ENCODE results near the gene SUPT4H1. TPM values are rescaled to one million over a fixed set of nuclear protein-coding genes. Genes with fewer than 3 reads are reported as not detected.
A peak's percentile ranks its signal among the peaks of the same experiment; 100 is the strongest.

The SUPT4H1 gene
- total RNA-seq, 1 experiment from 2014 or later, result 50.2 TPM

DNA sequence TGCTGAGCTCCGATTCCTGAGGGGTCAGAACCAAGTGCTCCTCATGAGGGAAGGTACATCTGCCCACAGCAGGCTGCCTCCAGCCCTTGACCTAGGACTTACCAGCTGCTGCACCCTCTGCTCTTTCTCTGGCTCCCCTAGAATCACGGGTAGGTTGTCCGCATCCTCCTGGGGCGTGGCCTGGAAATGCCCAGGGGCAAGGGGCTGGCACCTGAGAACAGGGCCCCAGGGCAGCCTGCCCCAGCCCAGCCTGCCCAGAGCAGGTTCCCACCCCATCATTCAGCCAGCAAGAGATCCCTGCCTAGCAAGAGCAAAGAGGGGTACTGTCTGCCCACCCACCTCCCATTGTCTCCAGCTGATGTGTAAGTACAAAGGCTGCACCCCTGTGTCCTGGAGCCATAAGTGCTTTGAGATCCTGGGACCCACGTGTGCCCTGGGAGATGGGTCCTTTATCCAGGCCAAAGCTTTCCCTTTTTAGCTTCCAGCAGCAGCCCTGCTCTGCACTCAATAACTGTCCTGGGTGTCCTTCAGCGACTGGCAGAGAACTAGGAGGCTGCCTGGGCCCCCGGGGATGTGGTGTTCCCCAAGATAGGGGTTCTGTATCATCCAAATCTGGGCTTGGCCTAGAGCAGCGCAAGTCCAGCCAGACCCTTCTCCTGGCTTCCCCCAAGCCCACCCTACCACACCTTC lies 28.5 kb downstream of the SUPT4H1 start:
- Histone ChIP-seq H4K20me1 (ENCODE audit: insufficient read depth, low read depth, low read length) (no peaks in the 10 kb centered on the region), H3K4me2 (ENCODE audit: low read depth, low read length, poor library complexity, severe bottlenecking) (no peak overlapping the region), H3K36me3 (ENCODE audit: insufficient read depth, low read length) (peaks cover 3% of the 10 kb centered on the region; the same call in 1 of the 2 replicates), H3K79me2 (ENCODE audit: low read length) (no peaks in the 10 kb centered on the region), H3K27me3 (ENCODE audit: low read length) (no peaks in the 10 kb centered on the region), H3K9me2 (replicated peaks; ENCODE audit: insufficient read depth, low read length) (no peaks in the 10 kb centered on the region), H3K4me3 (ENCODE audit: low read length) (no peak overlapping the region), H3K4me1 (ENCODE audit: low read length) (peaks cover 26% of the 10 kb centered on the region), H3K27ac (ENCODE audit: low read length) (no peak overlapping the region), H3K9ac (ENCODE audit: low read length) (no peak overlapping the region), H2AFZ (ENCODE audit: low read length) (no peak overlapping the region), H3K9me3 (ENCODE audit: low read length) (no peaks in the 10 kb centered on the region)
- DNase-seq, result peak; percentile 41

DNA sequence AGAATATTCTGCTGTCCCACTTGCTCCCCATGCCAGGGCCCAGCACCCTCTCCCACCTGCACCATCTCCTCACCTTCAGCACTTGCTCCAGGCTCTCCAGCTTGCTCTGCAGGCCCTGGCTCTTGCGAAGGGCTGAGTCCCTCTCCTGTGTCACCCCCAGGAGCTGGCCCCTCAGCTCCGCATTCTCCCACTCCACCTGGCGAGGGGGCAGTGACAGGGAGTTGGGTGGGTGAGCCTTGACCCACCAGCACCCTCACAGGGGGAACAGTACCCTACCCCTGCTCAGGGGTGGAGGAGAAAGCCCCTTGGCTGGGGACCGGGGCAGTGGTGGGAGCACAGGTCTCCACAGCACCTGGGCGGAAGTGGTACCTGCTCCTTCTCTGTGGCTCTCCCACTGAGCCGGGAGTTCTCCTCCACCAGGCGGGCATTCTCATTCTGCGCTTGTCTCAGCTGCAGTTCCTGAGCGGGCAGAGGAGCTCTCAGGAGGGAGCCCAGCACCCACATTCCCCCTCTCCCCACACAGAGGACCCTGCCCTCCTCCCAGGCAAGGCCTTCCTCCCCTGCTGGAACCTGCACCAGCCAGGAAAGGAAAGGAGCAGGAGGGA lies 29.3 kb downstream of the SUPT4H1 start:
- no peak overlapping the region for H3K4me3 ChIP-seq (ENCODE audit: low read length)
- H4K20me1 ChIP-seq (ENCODE audit: insufficient read depth, low read depth, low read length), result no peaks in the 10 kb centered on the region
- H3K79me2 ChIP-seq (ENCODE audit: low read length), result no peaks in the 10 kb centered on the region
- H3K27me3 ChIP-seq (ENCODE audit: low read length), result no peaks in the 10 kb centered on the region
- H3K27ac ChIP-seq (ENCODE audit: low read length), result no peak overlapping the region
- no peak overlapping the region for H3K9ac ChIP-seq (ENCODE audit: low read length)
- H3K9me2 ChIP-seq (replicated peaks; ENCODE audit: insufficient read depth, low read length), result no peaks in the 10 kb centered on the region
- DNase-seq, result no peak
- H3K4me1 ChIP-seq (ENCODE audit: low read length), result peaks cover 20% of the 10 kb centered on the region
- no peaks in the 10 kb centered on the region for H3K9me3 ChIP-seq (ENCODE audit: low read length)
- no peak overlapping the region for H3K4me2 ChIP-seq (ENCODE audit: low read depth, low read length, poor library complexity, severe bottlenecking)
- H3K36me3 ChIP-seq (ENCODE audit: insufficient read depth, low read length), result peaks cover 3% of the 10 kb centered on the region; the same call in 1 of the 2 replicates
- H2AFZ ChIP-seq (ENCODE audit: low read length), result no peak overlapping the region

DNA sequence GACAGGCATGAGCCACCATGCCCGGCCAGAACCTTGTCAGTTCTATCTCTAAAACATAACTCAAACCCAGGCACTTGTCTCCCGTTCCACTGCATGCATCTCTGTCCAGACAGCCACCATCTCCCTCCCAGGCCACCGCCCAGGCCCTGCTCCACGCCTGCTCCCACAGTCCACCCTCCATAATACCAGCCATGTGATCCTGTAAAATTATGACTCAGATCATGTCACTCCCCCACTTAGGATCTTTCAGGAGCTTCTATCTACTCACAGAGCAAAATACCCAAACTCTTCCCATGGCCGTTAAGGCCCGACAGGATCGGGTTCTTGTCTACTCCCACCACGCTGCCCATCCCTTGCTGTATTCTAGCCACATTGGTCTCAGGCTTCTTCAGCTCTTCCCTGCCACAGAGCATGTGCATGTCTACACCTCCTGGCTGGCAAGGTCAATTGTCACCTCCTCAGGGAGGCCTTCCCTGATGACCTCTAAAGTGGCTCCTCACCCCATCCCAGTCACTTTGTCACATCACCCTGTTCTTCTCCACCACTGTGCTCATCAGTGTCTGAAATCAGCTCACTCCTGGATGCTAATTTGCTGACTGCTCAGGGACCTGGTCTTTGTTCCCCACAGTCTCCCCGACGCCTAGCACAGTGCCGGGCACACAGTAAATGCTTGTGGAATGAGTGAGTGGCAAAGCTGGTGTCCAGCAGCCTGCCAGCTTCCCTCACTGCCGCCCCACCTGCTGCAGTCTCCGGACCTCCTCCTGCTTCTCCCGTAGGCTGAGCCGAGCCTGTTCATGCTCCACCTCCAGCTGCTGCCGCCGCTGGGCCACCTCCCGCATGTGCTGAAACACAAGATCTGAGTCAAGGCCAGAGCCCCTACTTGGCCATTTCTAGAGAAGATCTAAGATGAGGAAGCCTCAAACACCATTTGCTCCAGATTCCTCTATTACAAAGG lies 30.2 kb downstream of the SUPT4H1 start:
- H3K27me3 ChIP-seq (ENCODE audit: low read length), result no peaks in the 10 kb centered on the region
- H3K27ac ChIP-seq (ENCODE audit: low read length), result no peak overlapping the region
- H3K9me2 ChIP-seq (replicated peaks; ENCODE audit: insufficient read depth, low read length), result no peaks in the 10 kb centered on the region
- no peak overlapping the region for H2AFZ ChIP-seq (ENCODE audit: low read length)
- no peak overlapping the region for H3K9ac ChIP-seq (ENCODE audit: low read length)
- H3K4me1 ChIP-seq (ENCODE audit: low read length), result peaks cover 15% of the 10 kb centered on the region
- H3K4me3 ChIP-seq (ENCODE audit: low read length), result no peak overlapping the region
- H3K79me2 ChIP-seq (ENCODE audit: low read length), result no peaks in the 10 kb centered on the region
- H3K4me2 ChIP-seq (ENCODE audit: low read depth, low read length, poor library complexity, severe bottlenecking), result no peak overlapping the region
- H3K9me3 ChIP-seq (ENCODE audit: low read length), result no peaks in the 10 kb centered on the region
- peaks cover 3% of the 10 kb centered on the region; the same call in 1 of the 2 replicates for H3K36me3 ChIP-seq (ENCODE audit: insufficient read depth, low read length)
- no peak for DNase-seq
- no peaks in the 10 kb centered on the region for H4K20me1 ChIP-seq (ENCODE audit: insufficient read depth, low read depth, low read length)

DNA sequence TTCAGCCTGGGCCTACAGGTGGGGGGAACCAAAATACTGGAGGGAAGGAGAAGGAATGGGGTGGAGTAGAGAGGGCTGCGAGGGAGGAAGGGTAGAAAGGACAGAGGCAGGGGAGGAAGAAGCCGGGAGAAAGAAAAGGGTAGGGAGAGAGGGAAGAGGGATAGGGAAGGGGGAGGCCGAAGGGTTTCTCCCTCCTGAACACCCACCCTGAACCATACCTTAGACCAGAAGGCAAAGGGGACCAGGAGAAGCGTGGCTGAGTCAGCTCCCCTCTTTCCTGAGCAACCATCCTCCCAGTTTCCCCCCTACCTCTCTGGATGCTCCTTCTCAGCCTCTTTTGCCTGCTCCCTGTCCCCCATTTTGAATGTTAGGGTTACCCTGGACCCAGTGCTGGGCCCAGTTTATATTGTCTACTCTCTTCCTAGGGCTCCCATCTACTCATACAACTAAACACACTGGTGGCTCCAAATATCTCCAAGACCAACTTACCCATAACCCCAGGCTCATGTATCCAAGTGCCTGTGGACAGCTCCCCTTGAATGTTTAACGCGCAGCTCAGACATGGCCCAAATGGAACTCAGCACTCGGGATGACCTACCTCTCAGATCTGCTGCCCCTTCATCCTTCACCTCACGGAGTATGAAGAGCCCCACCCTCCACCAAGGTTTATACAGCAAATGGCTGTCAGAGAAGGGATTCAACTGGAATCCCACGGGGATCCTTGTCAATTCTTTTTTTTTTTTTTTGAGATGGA lies 31.3 kb downstream of the SUPT4H1 start:
- DNase-seq, result no peak

DNA sequence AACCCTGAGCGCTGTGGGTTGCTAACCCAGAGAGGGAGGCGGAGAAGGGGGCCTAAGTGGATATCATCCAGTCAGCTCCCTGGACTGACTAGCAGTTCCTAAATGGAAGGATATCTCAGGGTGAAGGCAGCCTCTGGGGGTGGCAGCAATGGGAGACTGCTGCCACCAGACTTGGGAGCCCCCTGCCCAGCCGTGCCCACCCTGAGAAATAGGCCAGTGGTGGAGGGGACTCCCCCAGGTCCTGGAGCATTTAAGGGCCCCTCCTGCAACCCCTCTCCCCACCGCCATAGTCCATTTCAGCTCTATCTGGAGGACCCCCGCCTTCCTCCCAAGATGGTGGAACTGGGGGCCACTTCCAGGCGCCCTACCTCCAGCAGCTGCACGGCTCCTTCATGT lies 31.8 kb downstream of the SUPT4H1 start:
- no peak for DNase-seq
- Histone ChIP-seq H3K4me3 (ENCODE audit: low read length) (no peak overlapping the region), H3K36me3 (ENCODE audit: insufficient read depth, low read length) (peaks cover 7% of the 10 kb centered on the region; the same call in 1 of the 2 replicates), H3K27me3 (ENCODE audit: low read length) (no peaks in the 10 kb centered on the region), H2AFZ (ENCODE audit: low read length) (no peak overlapping the region), H3K4me1 (ENCODE audit: low read length) (peaks cover 6% of the 10 kb centered on the region), H3K27ac (ENCODE audit: low read length) (no peak overlapping the region), H3K9ac (ENCODE audit: low read length) (no peak overlapping the region), H3K9me2 (replicated peaks; ENCODE audit: insufficient read depth, low read length) (no peaks in the 10 kb centered on the region), H3K9me3 (ENCODE audit: low read length) (no peaks in the 10 kb centered on the region), H3K79me2 (ENCODE audit: low read length) (no peaks in the 10 kb centered on the region), H4K20me1 (ENCODE audit: insufficient read depth, low read depth, low read length) (no peaks in the 10 kb centered on the region), H3K4me2 (ENCODE audit: low read depth, low read length, poor library complexity, severe bottlenecking) (no peak overlapping the region)

More for the DNA sequence above, 31.3 kb downstream of the SUPT4H1 start:
- no peaks in the 10 kb centered on the region for H3K79me2 ChIP-seq (ENCODE audit: low read length)
- no peaks in the 10 kb centered on the region for H3K9me3 ChIP-seq (ENCODE audit: low read length)
- H3K4me1 ChIP-seq (ENCODE audit: low read length), result peaks cover 12% of the 10 kb centered on the region
- H4K20me1 ChIP-seq (ENCODE audit: insufficient read depth, low read depth, low read length), result no peaks in the 10 kb centered on the region
- H3K36me3 ChIP-seq (ENCODE audit: insufficient read depth, low read length), result peaks cover 7% of the 10 kb centered on the region; the same call in 1 of the 2 replicates
- no peak overlapping the region for H3K4me3 ChIP-seq (ENCODE audit: low read length)
- no peak overlapping the region for H3K4me2 ChIP-seq (ENCODE audit: low read depth, low read length, poor library complexity, severe bottlenecking)
- no peaks in the 10 kb centered on the region for H3K27me3 ChIP-seq (ENCODE audit: low read length)
- no peak overlapping the region for H3K27ac ChIP-seq (ENCODE audit: low read length)
- no peak overlapping the region for H3K9ac ChIP-seq (ENCODE audit: low read length)
- H2AFZ ChIP-seq (ENCODE audit: low read length), result no peak overlapping the region
- H3K9me2 ChIP-seq (replicated peaks; ENCODE audit: insufficient read depth, low read length), result no peaks in the 10 kb centered on the region

DNA sequence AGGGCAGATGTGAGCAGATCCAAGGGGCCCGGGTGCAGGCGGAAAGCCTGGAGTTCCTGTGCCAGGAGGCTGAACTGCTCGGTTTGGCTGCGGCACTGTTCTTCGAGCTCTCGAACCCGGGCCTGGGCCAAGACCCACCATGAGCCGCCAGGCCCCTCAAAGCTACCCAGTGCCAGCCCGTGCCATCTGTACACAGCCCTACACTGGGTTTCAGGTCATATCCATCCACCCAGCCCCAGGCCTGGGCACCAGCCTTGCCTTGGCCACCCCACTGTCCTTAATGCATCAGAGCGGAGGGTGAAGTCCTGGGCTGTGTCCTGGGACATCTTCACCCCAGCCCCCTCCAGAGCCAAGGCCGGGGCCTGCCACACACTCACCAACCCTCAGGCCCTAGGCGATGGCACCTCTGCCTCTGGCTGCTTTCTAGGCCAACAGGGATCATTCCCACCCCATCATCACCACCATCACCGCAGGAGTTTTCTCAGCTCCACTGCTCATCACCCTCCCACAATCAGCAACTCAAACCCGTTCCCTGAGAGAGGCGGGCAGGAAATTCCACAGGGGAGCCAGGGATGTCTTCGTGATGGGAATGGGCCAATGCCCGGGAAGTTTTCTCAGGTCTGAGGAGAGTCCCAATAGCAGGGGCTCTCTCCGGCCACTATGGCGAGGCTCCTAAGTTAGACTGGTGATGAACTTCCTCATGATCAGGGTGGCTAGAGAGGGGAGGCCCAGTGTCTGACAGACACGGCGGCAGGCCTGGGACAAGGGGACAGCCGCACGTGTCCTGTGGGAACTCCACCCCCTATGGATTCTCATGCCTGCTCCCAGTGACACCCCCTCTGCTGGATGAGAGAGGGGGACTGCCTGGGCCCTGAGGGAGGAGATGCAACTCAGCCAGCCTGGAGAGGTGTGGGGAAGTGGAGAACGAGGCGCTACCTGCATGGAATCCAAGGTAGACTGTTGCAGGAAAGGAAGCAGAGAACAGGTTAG lies 32.5 kb downstream of the SUPT4H1 start:
- peaks cover 5% of the 10 kb centered on the region; the same call in 1 of the 2 replicates for H3K4me1 ChIP-seq (ENCODE audit: low read length)
- H3K27ac ChIP-seq (ENCODE audit: low read length), result no peak overlapping the region
- H3K9me2 ChIP-seq (replicated peaks; ENCODE audit: insufficient read depth, low read length), result no peaks in the 10 kb centered on the region

DNA sequence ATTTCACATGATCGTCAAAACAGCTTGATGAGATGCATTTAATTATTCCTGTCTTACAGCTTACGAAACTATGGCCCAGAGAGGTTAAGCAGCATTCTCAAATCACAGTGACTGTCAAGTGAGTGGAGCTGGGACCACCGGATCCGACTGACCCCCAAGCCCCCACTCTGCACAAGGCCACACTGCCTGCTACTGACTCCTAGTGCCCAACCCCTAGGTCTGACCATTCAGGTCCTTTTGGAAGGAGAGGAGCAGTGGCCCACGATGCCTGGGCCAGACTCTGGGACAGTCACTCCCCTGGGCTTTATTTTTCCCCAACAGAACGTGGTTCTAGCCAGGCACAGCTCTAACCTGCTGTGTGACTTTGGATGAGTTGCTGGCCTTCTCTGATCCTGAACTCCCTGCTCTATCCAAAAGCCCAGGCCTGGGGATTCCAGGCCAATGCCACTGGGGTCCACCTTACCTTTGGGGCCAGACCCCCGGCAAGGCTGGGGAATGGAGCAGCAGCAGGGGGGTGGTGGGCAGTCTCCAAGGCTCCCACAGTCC lies 33.3 kb downstream of the SUPT4H1 start:
- DNase-seq, result no peak
- H3K27me3 ChIP-seq (ENCODE audit: low read length), result no peaks in the 10 kb centered on the region
- no peak overlapping the region for H3K27ac ChIP-seq (ENCODE audit: low read length)
- no peak overlapping the region for H3K9ac ChIP-seq (ENCODE audit: low read length)
- H2AFZ ChIP-seq (ENCODE audit: low read length), result no peak overlapping the region
- no peaks in the 10 kb centered on the region for H3K79me2 ChIP-seq (ENCODE audit: low read length)
- H4K20me1 ChIP-seq (ENCODE audit: insufficient read depth, low read depth, low read length), result no peaks in the 10 kb centered on the region
- no peak overlapping the region for H3K4me2 ChIP-seq (ENCODE audit: low read depth, low read length, poor library complexity, severe bottlenecking)
- peaks cover 7% of the 10 kb centered on the region for H3K36me3 ChIP-seq (ENCODE audit: insufficient read depth, low read length)
- no peaks in the 10 kb centered on the region for H3K9me3 ChIP-seq (ENCODE audit: low read length)
- no peaks in the 10 kb centered on the region for H3K9me2 ChIP-seq (replicated peaks; ENCODE audit: insufficient read depth, low read length)
- no peak overlapping the region for H3K4me3 ChIP-seq (ENCODE audit: low read length)
- H3K4me1 ChIP-seq (ENCODE audit: low read length), result peaks cover 5% of the 10 kb centered on the region; the same call in 1 of the 2 replicates

More for the DNA sequence above, 32.5 kb downstream of the SUPT4H1 start:
- Histone ChIP-seq H2AFZ (ENCODE audit: low read length) (no peak overlapping the region), H4K20me1 (ENCODE audit: insufficient read depth, low read depth, low read length) (no peaks in the 10 kb centered on the region), H3K9me3 (ENCODE audit: low read length) (no peaks in the 10 kb centered on the region), H3K4me3 (ENCODE audit: low read length) (no peak overlapping the region), H3K4me2 (ENCODE audit: low read depth, low read length, poor library complexity, severe bottlenecking) (no peak overlapping the region), H3K36me3 (ENCODE audit: insufficient read depth, low read length) (peaks cover 7% of the 10 kb centered on the region; the same call in 1 of the 2 replicates), H3K27me3 (ENCODE audit: low read length) (no peaks in the 10 kb centered on the region), H3K79me2 (ENCODE audit: low read length) (no peaks in the 10 kb centered on the region), H3K9ac (ENCODE audit: low read length) (no peak overlapping the region)
- DNase-seq, result no peak

All from Karpas-422 (cell line).